Hematopoietic multipotent progenitor cell treated with erythropoietin and hydrocortisone succinate and interleukin-3 and kit ligand, for 15 days (in vitro differentiated cells): ENCODE measurements around the gene FBXW5.

ENCODE experiments used
- DNase-seq: peaks from one replicate; pipeline ENCODE4 v3.0.0-alpha.2; 2015; ENCODE audit warnings: low spot score

The FBXW5 gene

DNA sequence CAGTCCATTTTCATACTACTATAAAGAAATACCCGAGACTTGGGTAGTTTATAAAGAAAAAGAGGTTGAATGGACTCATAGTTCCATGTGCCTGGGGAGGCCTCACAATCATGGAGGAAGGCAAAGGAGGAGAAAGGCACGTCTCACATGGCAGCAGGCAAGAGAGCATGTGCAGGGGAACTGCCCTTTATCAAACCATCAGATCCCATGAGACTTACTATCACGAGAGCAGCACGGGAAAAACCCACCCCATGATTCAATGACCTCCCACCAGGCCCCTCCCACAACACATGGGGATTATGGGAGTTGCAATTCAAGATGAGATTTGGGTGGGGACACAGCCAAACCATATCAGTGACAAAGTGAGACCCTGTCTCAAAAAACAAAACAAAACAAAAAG, 38.3 kb downstream of the FBXW5 start:
- no peak for DNase-seq

DNA sequence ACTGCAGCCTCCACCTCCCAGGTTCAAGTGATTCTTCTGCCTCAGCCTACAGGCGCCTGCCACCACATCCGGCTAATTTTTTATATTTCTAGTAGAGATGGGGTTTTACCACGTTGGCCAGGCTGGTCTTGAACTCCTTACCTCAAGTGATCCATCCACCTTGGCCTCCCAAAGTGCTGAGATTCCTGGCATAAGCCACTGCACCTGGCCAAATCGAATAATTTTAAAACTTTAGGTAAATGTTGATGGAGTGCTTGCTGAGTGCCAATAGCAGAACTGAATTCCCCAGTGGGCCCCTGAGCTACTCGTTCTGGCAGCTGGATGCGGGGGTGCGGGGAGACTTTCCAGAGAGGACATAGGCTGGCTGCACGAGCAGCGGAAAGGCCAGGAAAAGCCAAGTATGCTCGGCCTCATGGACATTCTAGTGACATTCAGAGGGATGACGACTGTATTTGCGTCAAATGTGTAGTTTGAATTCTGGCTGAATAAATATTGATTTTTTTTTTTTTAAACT, 41.4 kb downstream of the FBXW5 start:
- DNase-seq: no peak

GRCh38 chr9:136902259-136902821, 42.2 kb downstream of the FBXW5 start:
- DNase-seq: no peak

DNA sequence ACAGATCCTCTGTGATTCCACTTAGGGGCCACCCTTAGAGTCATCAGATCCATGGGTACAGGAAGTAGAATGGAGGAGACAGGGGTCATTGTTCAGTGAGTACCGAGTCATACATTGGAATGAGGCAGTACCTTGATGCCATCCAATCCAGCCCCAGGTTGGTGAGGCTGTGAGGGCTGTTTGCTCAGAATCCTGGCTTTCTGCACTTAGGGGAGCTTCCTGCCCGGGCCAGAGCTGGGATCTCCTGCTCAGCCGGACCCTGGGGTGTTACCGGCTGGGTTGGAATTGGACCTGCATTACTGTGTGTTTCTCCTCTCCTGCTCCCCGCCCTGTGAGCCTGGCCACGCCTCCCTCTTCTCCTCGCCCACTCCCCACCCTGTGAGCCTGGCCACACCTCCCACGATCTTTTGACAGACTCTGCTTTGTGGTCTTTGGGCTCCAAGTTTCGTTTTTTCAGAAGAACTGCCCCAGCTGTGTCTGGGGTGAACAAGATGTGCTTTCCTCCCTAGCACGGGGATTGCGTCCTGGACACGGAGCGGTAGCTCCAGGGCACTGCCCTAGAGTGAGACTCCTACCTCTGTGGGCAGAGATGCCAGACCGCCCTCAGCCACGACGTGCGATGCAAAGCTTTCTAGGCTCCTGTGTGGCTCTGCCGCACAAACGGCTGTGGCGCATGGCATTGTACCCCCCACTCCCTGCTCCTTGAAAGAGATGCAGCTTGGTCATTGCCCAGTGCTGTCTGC, 42.9 kb downstream of the FBXW5 start:
- DNase-seq: no peak

DNA sequence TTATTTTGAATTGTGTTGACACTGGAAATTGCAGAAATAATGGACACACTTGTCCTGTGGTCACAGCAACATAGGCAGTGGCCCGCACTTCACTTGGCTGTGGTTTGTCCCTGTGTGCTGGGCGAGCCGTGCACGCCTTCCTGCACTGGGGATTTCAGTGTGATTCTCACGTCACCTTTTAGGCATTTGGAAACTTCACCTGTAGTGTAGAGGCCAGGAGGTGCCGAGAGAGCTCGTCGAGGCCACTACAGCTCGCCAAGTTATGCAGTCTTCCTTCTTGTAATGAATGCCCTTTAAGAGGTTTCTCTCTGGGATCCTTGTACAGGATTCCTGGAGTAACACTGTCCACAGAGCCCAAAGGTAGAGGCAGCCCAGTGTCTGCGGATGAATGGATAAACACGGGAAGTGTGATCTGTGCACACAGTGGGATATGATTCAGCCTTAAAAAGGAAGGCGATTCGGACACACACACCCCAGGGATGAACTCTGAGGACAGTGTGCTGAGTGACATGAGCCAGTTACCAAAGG, 43.5 kb downstream of the FBXW5 start:
- no peak for DNase-seq

- DNase-seq: no peak
Measured at GRCh38 chr9:136900556-136900955, 44.0 kb downstream of the FBXW5 start.

DNA sequence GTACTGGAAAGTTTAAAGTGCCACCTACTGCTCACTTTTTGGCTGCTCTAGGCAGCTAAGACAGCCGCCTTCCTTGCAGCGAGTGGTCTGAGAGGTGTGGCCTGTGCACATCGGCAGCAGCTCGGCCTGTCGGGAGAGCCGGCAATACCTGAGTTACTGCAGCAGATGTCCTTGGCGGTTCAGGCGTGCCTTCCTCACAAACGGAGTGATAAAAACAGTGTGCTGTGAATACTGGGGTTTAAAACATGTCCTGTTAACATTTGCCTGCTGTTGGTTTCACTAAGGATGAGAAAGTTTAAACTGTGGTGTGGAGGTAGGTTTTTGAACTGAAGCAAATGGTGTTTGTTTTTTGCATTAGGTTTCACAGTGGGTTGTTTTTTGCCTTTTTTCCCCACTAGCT, 45.3 kb downstream of the FBXW5 start:
- no peak for DNase-seq

GRCh38 chr9:136898483-136899100, 45.9 kb downstream of the FBXW5 start:
- no peak for DNase-seq

DNA sequence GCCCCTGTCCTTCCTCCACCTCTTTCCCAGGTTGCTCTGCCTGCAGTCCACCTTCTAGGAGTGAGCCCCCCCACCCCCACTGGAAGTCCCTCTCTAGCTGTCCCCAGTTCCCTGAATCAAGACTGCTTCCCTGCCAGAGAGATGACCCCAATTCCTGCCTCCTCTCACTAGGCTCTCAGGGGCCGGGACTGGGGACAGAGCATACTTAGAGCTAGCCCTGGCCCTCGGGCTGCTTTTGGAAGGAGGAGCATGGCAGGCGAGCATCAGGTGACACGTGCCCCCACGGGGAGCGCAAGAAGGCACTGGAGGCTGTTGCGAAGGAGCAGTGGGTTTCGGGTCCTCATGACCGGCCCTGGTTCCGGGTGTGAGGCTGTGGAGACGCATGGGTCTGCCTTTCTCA, 48.5 kb downstream of the FBXW5 start:
- DNase-seq: no peak

- no peak for DNase-seq
Measured at GRCh38 chr9:136890661-136891060, 53.9 kb downstream of the FBXW5 start.
